Prostate gland (tissue), 2 donors: ENCODE results near the gene MAGOHB. TPM values are rescaled to one million over a fixed set of nuclear protein-coding genes. Genes with fewer than 3 reads are reported as not detected.
"Not testable (repeated sequence)": the region's sequence is repeated elsewhere in the genome, so short reads cannot be mapped to it uniquely, and the experiment has no call there.

Source experiments
- DNase-seq: peaks from one replicate; pipeline ENCODE4 v3.0.0-alpha.2; 2019; ENCODE audit warnings: low spot score
- H3K27ac ChIP-seq, 2 donors: fragments of 200-600 bp; sonication (generic); 2 replicates each; pipeline ENCODE4 v1.5.1; 2017 to 2019
- H3K27me3 ChIP-seq: fragments of 200-600 bp; sonication (generic); replicated peaks from 2 replicates; pipeline ENCODE4 v1.5.1; 2019; ENCODE audit not compliant: insufficient read depth
- H3K36me3 ChIP-seq, 2 donors: fragments of 200-600 bp; sonication (generic); 1 replicate in 1 of 2; 2 replicates in 1 of 2; pipeline versions ENCODE4 v1.5.1 to v1.8.1; 2017 to 2019
- H3K4me1 ChIP-seq: fragments of 200-600 bp; sonication (generic); replicated peaks from 2 replicates; pipeline ENCODE4 v1.5.1; 2019
- H3K4me3 ChIP-seq, 2 donors: fragments of 200-600 bp; sonication (generic); 2 replicates each; pipeline ENCODE4 v1.5.1; 2017 to 2019
- H3K9me3 ChIP-seq: fragments of 200-600 bp; sonication (generic); 2 replicates; pipeline ENCODE4 v1.5.1; 2017
- CTCF ChIP-seq, 4 experiments: fragments of 200-600 bp in 2 of 4; fragments of 450-650 bp in 2 of 4; sonication (generic) in 2 of 4; IDR thresholded peaks; 1 replicate in 3 of 4; 2 replicates in 1 of 4; pipeline ENCODE4 v1.5.1; 2016 to 2019; ENCODE audit warnings: antibody characterized with exemption in 4 of 4, mild to moderate bottlenecking in 2 of 4, moderate library complexity in 2 of 4
- POLR2A ChIP-seq: fragments of 450-650 bp; IDR thresholded peaks from one replicate; pipeline ENCODE4 v1.6.1; 2016; ENCODE audit warnings: antibody characterized with exemption, mild to moderate bottlenecking
- POLR2AphosphoS5 ChIP-seq: sonication (generic); formaldehyde crosslinking; IDR thresholded peaks from one replicate; pipeline ENCODE4 v1.6.1; 2017; ENCODE audit warnings: antibody characterized with exemption
- WGBS: methylation state at CpG from one replicate; pipeline ENCODE4 v1.1.5; 2018; 5-methylcytosine and 5-hydroxymethylcytosine counted together
- intact Hi-C: fragments of 100-400 bp; cut with DNase I; formaldehyde crosslinking; loops from one replicate; pipeline ENCODE4 v1.14.2; 2022
- total RNA-seq, 2 donors: library from RNA; depleted of rRNA; stranded (reverse); fragments of >200 nt; gene quantifications; one replicate each; pipeline ENCODE4 v1.1.0, GENCODE V29; 2016

Gene MAGOHB
- total RNA-seq, 2 donors from 2014 or later: 24.2 to 24.8 TPM

GRCh38 chr12:10614056-10614370 lies 604 bp upstream of the MAGOHB start:
- Histone ChIP-seq H3K4me1 (no peaks in the 10 kb centered on the region), H3K27me3 (no peaks in the 10 kb centered on the region), H3K9me3 (no peaks in the 10 kb centered on the region), H3K36me3 (no peaks in the 10 kb centered on the region), H3K27ac (peak overlapping the region; percentile 78 to 88), H3K4me3 (peak overlapping the region; percentile 47 to 71)
- TF ChIP-seq POLR2AphosphoS5 (no peak), CTCF (IDR thresholded peaks at IDR 0.05) (no peak), POLR2A (no peak)
- WGBS: 19% methylated on average over 4 of the region's 4 CpGs
- no peak for DNase-seq
- intact Hi-C loops: loop anchor here (5.0 kb wide), 3 partner anchors 108 to 252 kb away; partner anchors contain the start of gene YBX3

DNA sequence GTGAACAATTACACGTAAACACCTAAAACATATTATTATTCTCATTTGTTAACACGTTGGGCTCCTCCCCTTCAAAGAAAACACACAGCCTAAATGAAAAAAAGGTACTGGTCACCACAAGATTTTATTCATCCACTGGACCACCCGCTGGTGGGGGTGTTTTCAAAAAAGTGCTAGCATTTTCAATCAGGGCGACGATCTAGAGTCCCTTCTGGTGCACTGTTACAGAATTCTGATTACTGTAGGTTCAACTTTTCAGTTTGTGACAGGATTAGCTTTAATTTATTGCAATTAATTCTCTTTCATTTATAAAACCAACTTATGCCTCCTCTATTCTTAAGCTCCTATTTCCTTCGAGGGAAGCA lies 443 bp downstream of the MAGOHB start:
- intact Hi-C loops: loop anchor here (5.0 kb wide), 3 partner anchors 109 to 251 kb away; partner anchors contain the start of gene YBX3
- no peaks in the 10 kb centered on the region for H3K9me3 ChIP-seq
- peak overlapping the region; percentile 47 to 71 for H3K4me3 ChIP-seq
- H3K4me1 ChIP-seq: no peaks in the 10 kb centered on the region
- no peak for DNase-seq
- peak overlapping the region; percentile 78 to 88 for H3K27ac ChIP-seq
- 1% methylated on average over 6 of the region's 6 CpGs for WGBS
- no peaks in the 10 kb centered on the region for H3K27me3 ChIP-seq
- H3K36me3 ChIP-seq: no peaks in the 10 kb centered on the region
- TF ChIP-seq POLR2AphosphoS5 (no peak), CTCF (IDR thresholded peaks at IDR 0.05) (no peak), POLR2A (no peak)

DNA sequence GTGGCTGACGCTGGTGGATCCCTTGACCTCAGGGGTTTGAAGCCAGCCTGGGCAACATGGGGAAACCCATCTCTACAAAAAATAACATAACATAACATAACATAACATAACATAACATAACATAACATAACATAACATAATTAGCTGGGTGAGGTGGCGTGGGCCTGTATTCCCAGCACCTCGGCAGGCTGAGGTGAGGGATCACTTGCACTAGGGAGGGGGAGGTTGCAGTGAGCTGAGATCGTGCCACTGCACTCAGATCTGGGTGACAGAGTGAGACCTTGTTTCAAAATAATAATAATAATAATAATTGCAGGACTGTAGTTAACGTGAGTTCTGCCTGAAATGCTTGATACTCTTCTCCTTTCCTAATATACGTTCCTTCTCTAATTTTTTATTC lies 1.3 kb downstream of the MAGOHB start:
- H3K36me3 ChIP-seq: no peaks in the 10 kb centered on the region
- H3K4me1 ChIP-seq: no peaks in the 10 kb centered on the region
- no peak overlapping the region for H3K27ac ChIP-seq
- H3K4me3 ChIP-seq: peak overlapping the region in 1 of 2 donors; percentile 71
- intact Hi-C loops: loop anchor here (5.0 kb wide), 3 partner anchors 110 to 250 kb away; partner anchors contain the start of gene YBX3
- H3K9me3 ChIP-seq: no peaks in the 10 kb centered on the region
- WGBS: 56% methylated on average over 6 of the region's 6 CpGs
- TF ChIP-seq CTCF (IDR thresholded peaks at IDR 0.05) (no peak), POLR2AphosphoS5 (no peak), POLR2A (no peak)
- H3K27me3 ChIP-seq: no peaks in the 10 kb centered on the region
- DNase-seq: no peak

DNA sequence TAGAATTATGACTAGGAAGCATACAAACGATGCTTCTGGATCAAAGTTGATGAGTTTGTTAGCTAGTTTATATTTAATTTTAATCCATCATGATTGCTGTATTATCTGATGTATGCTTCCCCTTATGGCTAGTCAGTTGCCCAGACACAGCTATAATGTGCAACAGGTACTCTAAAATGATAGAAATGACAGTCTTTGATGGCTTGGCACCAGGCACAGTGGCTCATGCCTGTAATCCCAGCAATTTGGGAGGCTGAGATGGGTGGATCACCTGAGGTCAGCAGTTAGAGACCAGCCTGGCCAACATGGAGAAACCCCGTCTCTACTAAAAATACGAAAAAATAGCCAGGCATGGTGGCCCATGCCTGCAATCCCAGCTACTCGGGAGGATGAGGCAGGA lies 2.2 kb downstream of the MAGOHB start:
- not testable (repeated sequence) for H3K27ac ChIP-seq, H3K4me1 ChIP-seq, H3K4me3 ChIP-seq, H3K27me3 ChIP-seq, DNase-seq, H3K9me3 ChIP-seq, H3K36me3 ChIP-seq
- intact Hi-C loops: loop anchor here (5.0 kb wide), 3 partner anchors 111 to 249 kb away; partner anchors contain the start of gene YBX3
- 87% methylated on average over 4 of the region's 4 CpGs for WGBS

DNA sequence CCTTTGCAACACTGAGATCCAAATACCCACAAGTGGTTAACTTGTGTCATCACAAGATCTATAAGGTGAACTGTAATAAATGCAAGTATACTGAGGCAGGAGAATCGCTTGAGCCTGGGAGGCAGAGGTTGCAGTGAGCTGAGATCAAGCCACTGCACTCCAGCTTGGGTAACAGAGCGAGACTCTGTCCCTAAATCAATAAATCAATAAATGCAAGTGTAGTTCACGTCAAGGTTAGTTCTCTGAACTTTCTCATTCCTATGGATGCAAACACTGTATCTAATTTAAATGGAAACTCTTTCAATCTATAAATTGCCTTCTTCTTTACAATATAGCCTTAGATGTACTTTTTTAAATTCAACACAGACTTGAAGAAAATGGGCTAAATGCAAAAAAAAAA lies 3.2 kb downstream of the MAGOHB start:
- no peaks in the 10 kb centered on the region for H3K27me3 ChIP-seq
- intact Hi-C loops: loop anchor here (5.0 kb wide), 3 partner anchors 112 to 248 kb away; partner anchors contain the start of gene YBX3
- WGBS: 83% methylated on average over 3 of the region's 3 CpGs
- H3K36me3 ChIP-seq: no peaks in the 10 kb centered on the region
- H3K9me3 ChIP-seq: no peaks in the 10 kb centered on the region
- no peaks in the 10 kb centered on the region for H3K4me1 ChIP-seq
- DNase-seq: no peak
- no peak for TF ChIP-seq POLR2A
- no peak for TF ChIP-seq CTCF (IDR thresholded peaks at IDR 0.05)
- TF ChIP-seq POLR2AphosphoS5: no peak
- H3K27ac ChIP-seq: no peak overlapping the region
- H3K4me3 ChIP-seq: no peak overlapping the region
